ENCODE measurements around the gene MMGT1. TPM values are rescaled to one million over a fixed set of nuclear protein-coding genes. Genes with fewer than 3 reads are reported as not detected.
"Not testable (repeated sequence)": the region's sequence is repeated elsewhere in the genome, so short reads cannot be mapped to it uniquely, and the experiment has no call there.

The MMGT1 gene
- polyA plus RNA-seq, 4 donors: 23.8 to 31.0 (median 27.8) TPM

- DNase-seq (ENCODE audit: low read depth in 4 of 4, low spot score in 2 of 4): peak in 2 of 4 donors; percentile 4 to 16
These were observed 41.9 kb downstream of the MMGT1 start for GRCh38 chrX:135931644-135932487.

- DNase-seq (ENCODE audit: low read depth in 4 of 4, low spot score in 2 of 4): no peak
These were observed 45.9 kb downstream of the MMGT1 start for GRCh38 chrX:135927897-135928296.

GRCh38 chrX:135923353-135923752, 50.4 kb downstream of the MMGT1 start:
- DNase-seq (ENCODE audit: low read depth in 4 of 4, low spot score in 2 of 4): no peak

- DNase-seq (ENCODE audit: low read depth in 4 of 4, low spot score in 2 of 4): not testable (repeated sequence)
These were observed 53.3 kb downstream of the MMGT1 start for GRCh38 chrX:135920516-135920915.

GRCh38 chrX:135914404-135914803, 59.4 kb downstream of the MMGT1 start:
- no peak for DNase-seq (ENCODE audit: low read depth in 4 of 4, low spot score in 2 of 4)

Other genes with a start within 250 kb of the MMGT1 start
- not detected for gene CT45A3, start 205.8 kb downstream of the MMGT1 start, polyA plus RNA-seq (ENCODE audit: insufficient read length in 4 of 4)
- gene CT45A5, start 188.5 kb downstream of the MMGT1 start, polyA plus RNA-seq (ENCODE audit: insufficient read length in 4 of 4): not detected
- not detected for gene CT45A6, start 171.2 kb downstream of the MMGT1 start, polyA plus RNA-seq (ENCODE audit: insufficient read length in 4 of 4)
- not detected for gene CT45A2, start 154.0 kb downstream of the MMGT1 start, polyA plus RNA-seq (ENCODE audit: insufficient read length in 4 of 4)
- not detected for gene CT45A7, start 136.7 kb downstream of the MMGT1 start, polyA plus RNA-seq (ENCODE audit: insufficient read length in 4 of 4)
- not detected for gene CT45A8, start 119.5 kb downstream of the MMGT1 start, polyA plus RNA-seq (ENCODE audit: insufficient read length in 4 of 4)
- not detected for gene CT45A9, start 102.2 kb downstream of the MMGT1 start, polyA plus RNA-seq (ENCODE audit: insufficient read length in 4 of 4)
- gene CT45A10, start 80.5 kb downstream of the MMGT1 start, polyA plus RNA-seq (ENCODE audit: insufficient read length in 4 of 4): not detected
- gene SAGE1, start 80.3 kb downstream of the MMGT1 start, polyA plus RNA-seq (ENCODE audit: insufficient read length in 4 of 4): not detected
- gene SLC9A6, start 11.4 kb upstream of the MMGT1 start, polyA plus RNA-seq (ENCODE audit: insufficient read length in 4 of 4): 10 to 100 TPM; 14.9 to 17.4 (median 17.1) TPM
- gene FHL1, start 173.5 kb upstream of the MMGT1 start, polyA plus RNA-seq (ENCODE audit: insufficient read length in 4 of 4): 10 to 100 TPM; 54.1 to 61.2 (median 58.5) TPM